HepG2 (cell line): ENCODE measurements around the gene UNG. TPM values are rescaled to one million over a fixed set of nuclear protein-coding genes. Genes with fewer than 3 reads are reported as not detected.

Experiments used
- DNMT1 ChIP-seq: sonication (generic); formaldehyde crosslinking; IDR thresholded peaks from 2 replicates; pipeline ENCODE4 v1.5.1; 2020; ENCODE audit warnings: mild to moderate bottlenecking, missing genetic modification reagents
- GTF2F1 ChIP-seq: fragments of 150-350 bp; IDR thresholded peaks from 2 replicates; pipeline ENCODE4 v1.6.1; 2014; ENCODE audit warnings: low read length
- HNF4G ChIP-seq, 2 experiments: sonication (generic) in 1 of 2; formaldehyde crosslinking in 1 of 2; IDR thresholded peaks; 2 replicates each; pipeline versions ENCODE4 v1.4.0 to v1.6.1; 2011 to 2020; ENCODE audit warnings: borderline replicate concordance in 2 of 2, low read depth in 2 of 2, mild to moderate bottlenecking in 2 of 2, low read length in 1 of 2, missing genetic modification reagents in 1 of 2, moderate library complexity in 1 of 2
- KLF12 ChIP-seq: sonication (generic); formaldehyde crosslinking; IDR thresholded peaks from 2 replicates; pipeline ENCODE4 v1.4.0; 2020; ENCODE audit warnings: missing genetic modification reagents, borderline replicate concordance
- YEATS4 ChIP-seq: sonication (generic); formaldehyde crosslinking; IDR thresholded peaks from 2 replicates; pipeline ENCODE4 v1.4.0; 2020; ENCODE audit warnings: missing genetic modification reagents, borderline replicate concordance
- YY1 ChIP-seq: IDR thresholded peaks from 2 replicates; pipeline ENCODE4 v1.6.1; 2011; ENCODE audit warnings: low read length, low read depth, moderate library complexity, mild to moderate bottlenecking; ENCODE audit not compliant: insufficient read depth, insufficient replicate concordance
- ZNF101 ChIP-seq: sonication (generic); formaldehyde crosslinking; IDR thresholded peaks from 2 replicates; pipeline ENCODE4 v1.4.0; 2020; ENCODE audit warnings: mild to moderate bottlenecking, low read depth, missing genetic modification reagents, borderline replicate concordance
- ZNF251 ChIP-seq: sonication (generic); formaldehyde crosslinking; IDR thresholded peaks from 2 replicates; pipeline ENCODE4 v1.9.0; 2021; ENCODE audit warnings: mild to moderate bottlenecking, missing genetic modification reagents
- ZNF331 ChIP-seq: sonication (generic); formaldehyde crosslinking; IDR thresholded peaks from 2 replicates; pipeline ENCODE4 v1.4.0; 2020; ENCODE audit warnings: missing genetic modification reagents
- ZNF33A ChIP-seq: sonication (generic); formaldehyde crosslinking; IDR thresholded peaks from 2 replicates; pipeline ENCODE4 v1.5.1; 2020; ENCODE audit warnings: missing genetic modification reagents, mild to moderate bottlenecking, moderate library complexity, borderline replicate concordance
- ZNF761 ChIP-seq: sonication (generic); formaldehyde crosslinking; conservative IDR thresholded peaks from 2 replicates; pipeline ENCODE4 v1.4.0; 2020; ENCODE audit warnings: mild to moderate bottlenecking, missing genetic modification reagents
- ZNF790 ChIP-seq: sonication (generic); formaldehyde crosslinking; IDR thresholded peaks from 2 replicates; pipeline ENCODE4 v1.8.0; 2022; ENCODE audit warnings: missing genetic modification reagents, mild to moderate bottlenecking, borderline replicate concordance
- ZSCAN12 ChIP-seq: sonication (generic); formaldehyde crosslinking; IDR thresholded peaks from 2 replicates; pipeline ENCODE4 v1.9.0; 2021; ENCODE audit warnings: mild to moderate bottlenecking, missing genetic modification reagents
- polyA plus RNA-seq, 8 experiments: library from polyadenylated mRNA; depleted of rRNA in 3 of 8; stranded (reverse) in 7 of 8; unstranded in 1 of 8; fragments of >200 nt; fragmentation: Illumina TruSeq in 4 of 8; extraction: Trizol in 4 of 8; gene quantifications; 2 replicates each; pipeline versions ENCODE4 v1.2.1 to v1.2.3, GENCODE V29; 2011 to 2016; ENCODE audit warnings: low read depth in 4 of 8, missing spikeins in 1 of 8, mixed read lengths in 1 of 8; ENCODE audit not compliant: insufficient read depth in 1 of 8
- total RNA-seq, 5 experiments: library from RNA; depleted of rRNA; stranded (reverse); fragments of >200 nt; fragmentation: Illumina TruSeq; extraction: Trizol; gene quantifications; 2 replicates each; pipeline ENCODE4 v1.2.3, GENCODE V29; 2016; ENCODE audit warnings: low read depth in 1 of 5
- TF ChIP-seq, protein P1 (sequence below): sonication (generic); formaldehyde crosslinking; IDR thresholded peaks from 2 replicates; pipeline ENCODE4 v1.8.0; 2022; ENCODE audit warnings: missing genetic modification reagents, low read depth, mild to moderate bottlenecking, borderline replicate concordance
- TF ChIP-seq, protein P2 (sequence below): sonication (generic); formaldehyde crosslinking; IDR thresholded peaks from 2 replicates; pipeline ENCODE4 v1.5.0; 2020; ENCODE audit warnings: missing genetic modification reagents, mild to moderate bottlenecking, borderline replicate concordance
- TF ChIP-seq, protein P3 (sequence below): sonication (generic); formaldehyde crosslinking; IDR thresholded peaks from 2 replicates; pipeline ENCODE4 v1.8.0; 2022; ENCODE audit warnings: missing genetic modification reagents, mild to moderate bottlenecking, borderline replicate concordance
- TF ChIP-seq, protein P4 (sequence below): sonication (generic); formaldehyde crosslinking; IDR thresholded peaks from 2 replicates; pipeline ENCODE4 v1.4.0; 2020; ENCODE audit warnings: mild to moderate bottlenecking, missing genetic modification reagents
- TF ChIP-seq, protein P5 (sequence below): sonication (generic); formaldehyde crosslinking; IDR thresholded peaks from 2 replicates; pipeline ENCODE4 v1.4.0; 2020; ENCODE audit warnings: mild to moderate bottlenecking, missing genetic modification reagents

The UNG gene
- total and polyA plus RNA-seq, 2 of the 13 experiments (the other 11 are each of a cell fraction or from before 2014, with no cell fraction given) = 23.3 to 114 TPM

DNA sequence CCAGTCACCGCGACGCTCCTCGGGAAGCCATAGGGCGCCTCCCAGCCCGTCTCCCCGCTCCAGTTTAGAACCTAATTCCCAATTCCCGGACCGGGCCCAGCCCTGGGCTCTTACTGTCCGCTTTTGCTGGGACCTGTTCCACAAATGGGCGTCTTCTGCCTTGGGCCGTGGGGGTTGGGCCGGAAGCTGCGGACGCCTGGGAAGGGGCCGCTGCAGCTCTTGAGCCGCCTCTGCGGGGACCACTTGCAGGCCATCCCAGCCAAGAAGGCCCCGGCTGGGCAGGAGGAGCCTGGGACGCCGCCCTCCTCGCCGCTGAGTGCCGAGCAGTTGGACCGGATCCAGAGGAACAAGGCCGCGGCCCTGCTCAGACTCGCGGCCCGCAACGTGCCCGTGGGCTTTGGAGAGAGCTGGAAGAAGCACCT is 797 bp downstream of the UNG start (continued):
- TF ChIP-seq ZNF251 (CRISPR knock-in tag) (no peak), KLF12 (CRISPR knock-in tag) (peak; percentile 15; the same call in 1 of the 2 replicates), ZNF331 (no peak), ZSCAN12 (0 out of 2 replicates have a peak, but pooled peaks have one; percentile 40), YY1 (no peak), GTF2F1 (no peak), ZNF790 (CRISPR knock-in tag) (no peak), ZNF33A (CRISPR knock-in tag) (no peak), YEATS4 (CRISPR knock-in tag) (peak; percentile 24; the same call in 1 of the 2 replicates), HNF4G (IDR thresholded peaks at IDR 0.05; ENCODE audit: borderline replicate concordance, low read depth, low read length) (no peak), HNF4G (CRISPR knock-in tag; IDR thresholded peaks at IDR 0.05; ENCODE audit: borderline replicate concordance, low read depth) (no peak), ZNF761 (CRISPR knock-in tag) (no peak), DNMT1 (CRISPR knock-in tag) (no peak), ZNF101 (CRISPR knock-in tag) (no peak)
- TF ChIP-seq, protein P1, sequence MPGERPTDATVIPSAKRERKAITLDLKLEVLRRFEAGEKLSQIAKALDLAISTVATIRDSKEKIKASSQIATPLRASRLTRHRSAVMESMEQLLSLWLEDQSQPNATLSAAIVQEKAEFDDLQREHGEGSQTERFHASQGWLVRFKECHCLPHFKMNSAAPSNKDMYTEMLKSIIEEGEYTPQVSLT (CRISPR knock-in tag) = no peak
- TF ChIP-seq, protein P2, sequence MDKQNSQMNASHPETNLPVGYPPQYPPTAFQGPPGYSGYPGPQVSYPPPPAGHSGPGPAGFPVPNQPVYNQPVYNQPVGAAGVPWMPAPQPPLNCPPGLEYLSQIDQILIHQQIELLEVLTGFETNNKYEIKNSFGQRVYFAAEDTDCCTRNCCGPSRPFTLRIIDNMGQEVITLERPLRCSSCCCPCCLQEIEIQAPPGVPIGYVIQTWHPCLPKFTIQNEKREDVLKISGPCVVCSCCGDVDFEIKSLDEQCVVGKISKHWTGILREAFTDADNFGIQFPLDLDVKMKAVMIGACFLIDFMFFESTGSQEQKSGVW (CRISPR knock-in tag) = no peak
- TF ChIP-seq, protein P3, sequence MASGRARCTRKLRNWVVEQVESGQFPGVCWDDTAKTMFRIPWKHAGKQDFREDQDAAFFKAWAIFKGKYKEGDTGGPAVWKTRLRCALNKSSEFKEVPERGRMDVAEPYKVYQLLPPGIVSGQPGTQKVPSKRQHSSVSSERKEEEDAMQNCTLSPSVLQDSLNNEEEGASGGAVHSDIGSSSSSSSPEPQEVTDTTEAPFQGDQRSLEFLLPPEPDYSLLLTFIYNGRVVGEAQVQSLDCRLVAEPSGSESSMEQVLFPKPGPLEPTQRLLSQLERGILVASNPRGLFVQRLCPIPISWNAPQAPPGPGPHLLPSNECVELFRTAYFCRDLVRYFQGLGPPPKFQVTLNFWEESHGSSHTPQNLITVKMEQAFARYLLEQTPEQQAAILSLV (CRISPR knock-in tag) = no peak
- TF ChIP-seq, protein P4, sequence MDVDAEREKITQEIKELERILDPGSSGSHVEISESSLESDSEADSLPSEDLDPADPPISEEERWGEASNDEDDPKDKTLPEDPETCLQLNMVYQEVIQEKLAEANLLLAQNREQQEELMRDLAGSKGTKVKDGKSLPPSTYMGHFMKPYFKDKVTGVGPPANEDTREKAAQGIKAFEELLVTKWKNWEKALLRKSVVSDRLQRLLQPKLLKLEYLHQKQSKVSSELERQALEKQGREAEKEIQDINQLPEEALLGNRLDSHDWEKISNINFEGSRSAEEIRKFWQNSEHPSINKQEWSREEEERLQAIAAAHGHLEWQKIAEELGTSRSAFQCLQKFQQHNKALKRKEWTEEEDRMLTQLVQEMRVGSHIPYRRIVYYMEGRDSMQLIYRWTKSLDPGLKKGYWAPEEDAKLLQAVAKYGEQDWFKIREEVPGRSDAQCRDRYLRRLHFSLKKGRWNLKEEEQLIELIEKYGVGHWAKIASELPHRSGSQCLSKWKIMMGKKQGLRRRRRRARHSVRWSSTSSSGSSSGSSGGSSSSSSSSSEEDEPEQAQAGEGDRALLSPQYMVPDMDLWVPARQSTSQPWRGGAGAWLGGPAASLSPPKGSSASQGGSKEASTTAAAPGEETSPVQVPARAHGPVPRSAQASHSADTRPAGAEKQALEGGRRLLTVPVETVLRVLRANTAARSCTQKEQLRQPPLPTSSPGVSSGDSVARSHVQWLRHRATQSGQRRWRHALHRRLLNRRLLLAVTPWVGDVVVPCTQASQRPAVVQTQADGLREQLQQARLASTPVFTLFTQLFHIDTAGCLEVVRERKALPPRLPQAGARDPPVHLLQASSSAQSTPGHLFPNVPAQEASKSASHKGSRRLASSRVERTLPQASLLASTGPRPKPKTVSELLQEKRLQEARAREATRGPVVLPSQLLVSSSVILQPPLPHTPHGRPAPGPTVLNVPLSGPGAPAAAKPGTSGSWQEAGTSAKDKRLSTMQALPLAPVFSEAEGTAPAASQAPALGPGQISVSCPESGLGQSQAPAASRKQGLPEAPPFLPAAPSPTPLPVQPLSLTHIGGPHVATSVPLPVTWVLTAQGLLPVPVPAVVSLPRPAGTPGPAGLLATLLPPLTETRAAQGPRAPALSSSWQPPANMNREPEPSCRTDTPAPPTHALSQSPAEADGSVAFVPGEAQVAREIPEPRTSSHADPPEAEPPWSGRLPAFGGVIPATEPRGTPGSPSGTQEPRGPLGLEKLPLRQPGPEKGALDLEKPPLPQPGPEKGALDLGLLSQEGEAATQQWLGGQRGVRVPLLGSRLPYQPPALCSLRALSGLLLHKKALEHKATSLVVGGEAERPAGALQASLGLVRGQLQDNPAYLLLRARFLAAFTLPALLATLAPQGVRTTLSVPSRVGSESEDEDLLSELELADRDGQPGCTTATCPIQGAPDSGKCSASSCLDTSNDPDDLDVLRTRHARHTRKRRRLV (CRISPR knock-in tag) = no peak
- TF ChIP-seq, protein P5, sequence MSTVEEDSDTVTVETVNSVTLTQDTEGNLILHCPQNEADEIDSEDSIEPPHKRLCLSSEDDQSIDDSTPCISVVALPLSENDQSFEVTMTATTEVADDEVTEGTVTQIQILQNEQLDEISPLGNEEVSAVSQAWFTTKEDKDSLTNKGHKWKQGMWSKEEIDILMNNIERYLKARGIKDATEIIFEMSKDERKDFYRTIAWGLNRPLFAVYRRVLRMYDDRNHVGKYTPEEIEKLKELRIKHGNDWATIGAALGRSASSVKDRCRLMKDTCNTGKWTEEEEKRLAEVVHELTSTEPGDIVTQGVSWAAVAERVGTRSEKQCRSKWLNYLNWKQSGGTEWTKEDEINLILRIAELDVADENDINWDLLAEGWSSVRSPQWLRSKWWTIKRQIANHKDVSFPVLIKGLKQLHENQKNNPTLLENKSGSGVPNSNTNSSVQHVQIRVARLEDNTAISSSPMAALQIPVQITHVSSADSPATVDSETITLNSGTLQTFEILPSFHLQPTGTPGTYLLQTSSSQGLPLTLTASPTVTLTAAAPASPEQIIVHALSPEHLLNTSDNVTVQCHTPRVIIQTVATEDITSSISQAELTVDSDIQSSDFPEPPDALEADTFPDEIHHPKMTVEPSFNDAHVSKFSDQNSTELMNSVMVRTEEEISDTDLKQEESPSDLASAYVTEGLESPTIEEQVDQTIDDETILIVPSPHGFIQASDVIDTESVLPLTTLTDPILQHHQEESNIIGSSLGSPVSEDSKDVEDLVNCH (CRISPR knock-in tag) = no peak
